ENCODE results near the gene RADIL.
"Not testable (repeated sequence)": the region's sequence is repeated elsewhere in the genome, so short reads cannot be mapped to it uniquely, and the experiment has no call there.

The RADIL gene

GRCh38 chr7:4805110-4805983 lies 78.2 kb downstream of the RADIL start:
- DNase-seq = no peak

- DNase-seq = no peak
Measured at GRCh38 chr7:4803397-4804241, 79.9 kb downstream of the RADIL start.

- not testable (repeated sequence) for DNase-seq
Measured at GRCh38 chr7:4802577-4802976, 80.9 kb downstream of the RADIL start.

- DNase-seq = no peak
Measured at GRCh38 chr7:4801839-4802231, 81.7 kb downstream of the RADIL start.

- no peak for DNase-seq
Measured at GRCh38 chr7:4800926-4801838, 82.3 kb downstream of the RADIL start.

- no peak for DNase-seq
Measured at GRCh38 chr7:4800487-4800886, 83.0 kb downstream of the RADIL start.

- no peak for DNase-seq
Measured at GRCh38 chr7:4799508-4800268, 83.8 kb downstream of the RADIL start.

- no peak for DNase-seq
Measured at GRCh38 chr7:4798706-4799235, 84.7 kb downstream of the RADIL start.

- no peak for DNase-seq
Measured at GRCh38 chr7:4797858-4798705, 85.4 kb downstream of the RADIL start.

- no peak for DNase-seq
Measured at GRCh38 chr7:4796453-4796852, 87.1 kb downstream of the RADIL start.

- no peak for DNase-seq
Measured at GRCh38 chr7:4794591-4795350, 88.7 kb downstream of the RADIL start.

- not testable (repeated sequence) for DNase-seq
Measured at GRCh38 chr7:4794171-4794570, 89.3 kb downstream of the RADIL start.

- not testable (repeated sequence) for DNase-seq
Measured at GRCh38 chr7:4793385-4793993, 90.0 kb downstream of the RADIL start.

- no peak for DNase-seq
Measured at GRCh38 chr7:4792537-4793126, 90.9 kb downstream of the RADIL start.

GRCh38 chr7:4791738-4792536 lies 91.6 kb downstream of the RADIL start:
- no peak for DNase-seq

GRCh38 chr7:4791101-4791737 lies 92.3 kb downstream of the RADIL start:
- DNase-seq = no peak

- DNase-seq = no peak
Measured at GRCh38 chr7:4790516-4790991, 93.0 kb downstream of the RADIL start.

GRCh38 chr7:4790078-4790465 lies 93.4 kb downstream of the RADIL start:
- no peak for DNase-seq

Measured in NCI-H1436 treated with DMSO at 0.1 percent for 48 hours (cell line).